HepG2 (cell line): Measurements from ENCODE around the gene PIR. TPM values are rescaled to one million over a fixed set of nuclear protein-coding genes. Genes with fewer than 3 reads are reported as not detected.

Source experiments
- ARNTL ChIP-seq: sonication (generic); formaldehyde crosslinking; IDR thresholded peaks from 2 replicates; pipeline ENCODE4 v1.4.0; 2020; ENCODE audit warnings: mild to moderate bottlenecking, missing genetic modification reagents
- CENPX ChIP-seq: sonication (generic); formaldehyde crosslinking; IDR thresholded peaks from 2 replicates; pipeline ENCODE4 v1.9.0; 2021; ENCODE audit warnings: mild to moderate bottlenecking, missing genetic modification reagents, moderate library complexity
- FOXP1 ChIP-seq, 2 experiments: fragments of 450-650 bp in 1 of 2; IDR thresholded peaks; 2 replicates each; pipeline ENCODE4 v1.6.1; 2017 to 2018; ENCODE audit warnings: antibody characterized with exemption in 1 of 2
- GATA4 ChIP-seq: sonication (generic); IDR thresholded peaks from 2 replicates; pipeline ENCODE4 v1.6.1; 2016; ENCODE audit warnings: antibody characterized with exemption, low read depth, borderline replicate concordance
- MXI1 ChIP-seq: IDR thresholded peaks from 3 replicates; pipeline ENCODE4 v1.6.1; 2012; ENCODE audit warnings: low read depth, low read length, inconsistent platforms, borderline replicate concordance
- RBM39 ChIP-seq: fragments of 200-400 bp; formaldehyde crosslinking; IDR thresholded peaks from one replicate; pipeline ENCODE4 v1.6.1; 2018; ENCODE audit warnings: antibody characterized with exemption, mild to moderate bottlenecking, low read depth, low read length; ENCODE audit not compliant: poor library complexity, severe bottlenecking
- RFX5 ChIP-seq: IDR thresholded peaks from 2 replicates; pipeline ENCODE4 v1.6.1; 2011; ENCODE audit warnings: low read depth, low read length, improper control_type of control experiment
- SCMH1 ChIP-seq: sonication (generic); formaldehyde crosslinking; IDR thresholded peaks from 2 replicates; pipeline ENCODE4 v1.9.0; 2021; ENCODE audit warnings: missing genetic modification reagents, mild to moderate bottlenecking, borderline replicate concordance
- TBL1XR1 ChIP-seq: fragments of 150-350 bp; IDR thresholded peaks from 2 replicates; pipeline ENCODE4 v1.6.1; 2014; ENCODE audit warnings: borderline replicate concordance, low read length; ENCODE audit not compliant: partially characterized antibody
- TCF7 ChIP-seq: sonication (generic); IDR thresholded peaks from 2 replicates; pipeline ENCODE4 v1.6.1; 2016; ENCODE audit warnings: antibody characterized with exemption, low read depth
- XRCC5 ChIP-seq: fragments of 200-400 bp; formaldehyde crosslinking; optimal IDR thresholded peaks from 2 replicates; pipeline ENCODE3; 2017; ENCODE audit warnings: mild to moderate bottlenecking, low read length
- ZBTB3 ChIP-seq: sonication (generic); formaldehyde crosslinking; IDR thresholded peaks from 2 replicates; pipeline ENCODE4 v1.4.0; 2020; ENCODE audit warnings: low read depth, mild to moderate bottlenecking, moderate library complexity, missing genetic modification reagents, borderline replicate concordance
- ZC3H4 ChIP-seq: sonication (generic); formaldehyde crosslinking; IDR thresholded peaks from 2 replicates; pipeline ENCODE4 v1.4.0; 2020; ENCODE audit warnings: missing genetic modification reagents, borderline replicate concordance
- ZFP36L1 ChIP-seq: sonication (generic); formaldehyde crosslinking; IDR thresholded peaks from 2 replicates; pipeline ENCODE4 v1.8.0; 2022; ENCODE audit warnings: mild to moderate bottlenecking, missing genetic modification reagents, moderate library complexity
- ZFYVE20 ChIP-seq: sonication (generic); formaldehyde crosslinking; IDR thresholded peaks from 2 replicates; pipeline ENCODE4 v1.8.0; 2023; ENCODE audit warnings: low read depth, mild to moderate bottlenecking, moderate library complexity, missing genetic modification reagents, borderline replicate concordance
- ZNF713 ChIP-seq: sonication (generic); formaldehyde crosslinking; IDR thresholded peaks from 2 replicates; pipeline ENCODE4 v1.4.0; 2020; ENCODE audit warnings: mild to moderate bottlenecking, missing genetic modification reagents
- ZNF83 ChIP-seq: sonication (generic); formaldehyde crosslinking; IDR thresholded peaks from 2 replicates; pipeline ENCODE4 v1.4.0; 2020; ENCODE audit warnings: missing genetic modification reagents, mild to moderate bottlenecking, borderline replicate concordance
- ZZZ3 ChIP-seq: sonication (generic); formaldehyde crosslinking; IDR thresholded peaks from 2 replicates; pipeline ENCODE4 v1.4.0; 2020; ENCODE audit warnings: missing genetic modification reagents, mild to moderate bottlenecking, borderline replicate concordance
- polyA plus RNA-seq, 8 experiments: library from polyadenylated mRNA; depleted of rRNA in 3 of 8; stranded (reverse) in 7 of 8; unstranded in 1 of 8; fragments of >200 nt; fragmentation: Illumina TruSeq in 4 of 8; extraction: Trizol in 4 of 8; gene quantifications; 2 replicates each; pipeline versions ENCODE4 v1.2.1 to v1.2.3, GENCODE V29; 2011 to 2016; ENCODE audit warnings: low read depth in 4 of 8, missing spikeins in 1 of 8, mixed read lengths in 1 of 8; ENCODE audit not compliant: insufficient read depth in 1 of 8
- total RNA-seq, 5 experiments: library from RNA; depleted of rRNA; stranded (reverse); fragments of >200 nt; fragmentation: Illumina TruSeq; extraction: Trizol; gene quantifications; 2 replicates each; pipeline ENCODE4 v1.2.3, GENCODE V29; 2016; ENCODE audit warnings: low read depth in 1 of 5
- TF ChIP-seq, protein P1 (sequence below): sonication (generic); formaldehyde crosslinking; IDR thresholded peaks from 2 replicates; pipeline ENCODE4 v1.5.0; 2020; ENCODE audit warnings: missing genetic modification reagents, mild to moderate bottlenecking, borderline replicate concordance
- TF ChIP-seq, protein P2 (sequence below): sonication (generic); formaldehyde crosslinking; IDR thresholded peaks from 2 replicates; pipeline ENCODE4 v1.4.0; 2020; ENCODE audit warnings: mild to moderate bottlenecking, missing genetic modification reagents
- TF ChIP-seq, protein P3 (sequence below): sonication (generic); formaldehyde crosslinking; IDR thresholded peaks from 2 replicates; pipeline ENCODE4 v1.4.0; 2020; ENCODE audit warnings: missing genetic modification reagents, borderline replicate concordance
- TF ChIP-seq, protein P4 (sequence below): sonication (generic); formaldehyde crosslinking; IDR thresholded peaks from 2 replicates; pipeline ENCODE4 v1.5.1; 2020; ENCODE audit warnings: mild to moderate bottlenecking, missing genetic modification reagents, moderate library complexity

The PIR gene
- total and polyA plus RNA-seq, 2 of the 13 experiments (the other 11 are each of a cell fraction or from before 2014, with no cell fraction given) = 12.2 to 38.0 TPM

DNA sequence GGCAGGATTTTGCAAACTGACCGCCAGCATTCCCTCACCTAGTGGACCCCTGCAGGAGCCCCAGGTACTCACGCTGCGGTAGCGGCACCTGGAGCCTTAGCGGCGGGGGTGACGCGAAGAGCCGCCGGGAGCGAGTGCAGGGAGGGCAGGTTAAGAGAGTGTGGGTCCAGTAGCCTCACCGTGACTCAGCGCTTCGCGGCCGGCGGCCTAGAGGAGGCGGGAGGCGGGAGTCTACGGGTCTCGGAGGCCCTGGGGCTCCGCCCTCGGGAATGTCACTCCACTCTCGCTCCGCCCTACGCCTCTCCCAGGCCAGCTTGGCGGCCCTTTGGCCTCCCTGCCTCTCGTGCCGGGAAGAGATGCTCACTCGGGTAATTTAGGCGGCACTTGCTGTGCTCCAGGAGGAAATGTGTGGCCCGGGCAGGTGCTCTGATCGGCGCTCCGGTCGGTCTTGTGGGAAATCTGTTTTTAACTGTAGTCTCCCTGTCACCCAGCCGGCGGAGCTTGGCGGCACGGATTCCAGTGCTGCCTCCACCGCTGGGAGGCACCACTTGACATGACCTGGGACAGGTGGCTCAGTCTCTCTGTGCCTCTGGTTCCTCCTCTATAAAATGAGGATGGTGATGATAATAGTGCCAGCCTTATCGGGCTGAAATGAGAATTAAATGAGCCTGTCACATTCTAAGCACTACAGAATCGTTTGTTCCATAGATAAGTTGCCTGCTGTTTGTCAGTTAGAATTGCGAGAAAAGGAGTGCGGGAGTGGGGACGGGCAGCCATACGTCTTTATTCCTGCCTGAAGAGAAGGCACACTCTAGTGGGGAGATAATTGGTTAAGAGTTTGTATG lies at the start of gene PIR (continued):
- TF ChIP-seq RBM39 (no peak), XRCC5 (peak; percentile 32), TBL1XR1 (no peak), MXI1 (peak; percentile 24; the same call in 1 of the 3 replicates), RFX5 (no peak), CENPX (CRISPR knock-in tag) (no peak), ARNTL (CRISPR knock-in tag) (no peak), ZNF83 (CRISPR knock-in tag) (no peak), ZFYVE20 (no peak), ZNF713 (CRISPR knock-in tag) (no peak), ZFP36L1 (no peak), ZC3H4 (CRISPR knock-in tag) (no peak), SCMH1 (CRISPR knock-in tag) (no peak), TCF7 (no peak), ZZZ3 (CRISPR knock-in tag) (no peak), ZBTB3 (CRISPR knock-in tag) (no peak), FOXP1 (IDR thresholded peaks at IDR 0.05) (no peak), FOXP1 (CRISPR knock-in tag; IDR thresholded peaks at IDR 0.05) (no peak), GATA4 (no peak)
- TF ChIP-seq, protein P1, sequence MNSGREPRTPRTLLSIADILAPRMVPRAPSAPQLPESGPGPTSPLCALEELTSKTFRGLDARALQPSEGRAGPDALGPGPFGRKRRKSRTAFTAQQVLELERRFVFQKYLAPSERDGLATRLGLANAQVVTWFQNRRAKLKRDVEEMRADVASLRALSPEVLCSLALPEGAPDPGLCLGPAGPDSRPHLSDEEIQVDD = no peak
- TF ChIP-seq, protein P2, sequence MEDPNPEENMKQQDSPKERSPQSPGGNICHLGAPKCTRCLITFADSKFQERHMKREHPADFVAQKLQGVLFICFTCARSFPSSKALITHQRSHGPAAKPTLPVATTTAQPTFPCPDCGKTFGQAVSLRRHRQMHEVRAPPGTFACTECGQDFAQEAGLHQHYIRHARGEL (CRISPR knock-in tag) = no peak
- TF ChIP-seq, protein P3, sequence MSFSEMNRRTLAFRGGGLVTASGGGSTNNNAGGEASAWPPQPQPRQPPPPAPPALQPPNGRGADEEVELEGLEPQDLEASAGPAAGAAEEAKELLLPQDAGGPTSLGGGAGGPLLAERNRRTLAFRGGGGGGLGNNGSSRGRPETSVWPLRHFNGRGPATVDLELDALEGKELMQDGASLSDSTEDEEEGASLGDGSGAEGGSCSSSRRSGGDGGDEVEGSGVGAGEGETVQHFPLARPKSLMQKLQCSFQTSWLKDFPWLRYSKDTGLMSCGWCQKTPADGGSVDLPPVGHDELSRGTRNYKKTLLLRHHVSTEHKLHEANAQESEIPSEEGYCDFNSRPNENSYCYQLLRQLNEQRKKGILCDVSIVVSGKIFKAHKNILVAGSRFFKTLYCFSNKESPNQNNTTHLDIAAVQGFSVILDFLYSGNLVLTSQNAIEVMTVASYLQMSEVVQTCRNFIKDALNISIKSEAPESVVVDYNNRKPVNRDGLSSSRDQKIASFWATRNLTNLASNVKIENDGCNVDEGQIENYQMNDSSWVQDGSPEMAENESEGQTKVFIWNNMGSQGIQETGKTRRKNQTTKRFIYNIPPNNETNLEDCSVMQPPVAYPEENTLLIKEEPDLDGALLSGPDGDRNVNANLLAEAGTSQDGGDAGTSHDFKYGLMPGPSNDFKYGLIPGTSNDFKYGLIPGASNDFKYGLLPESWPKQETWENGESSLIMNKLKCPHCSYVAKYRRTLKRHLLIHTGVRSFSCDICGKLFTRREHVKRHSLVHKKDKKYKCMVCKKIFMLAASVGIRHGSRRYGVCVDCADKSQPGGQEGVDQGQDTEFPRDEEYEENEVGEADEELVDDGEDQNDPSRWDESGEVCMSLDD (CRISPR knock-in tag) = no peak
- TF ChIP-seq, protein P4, sequence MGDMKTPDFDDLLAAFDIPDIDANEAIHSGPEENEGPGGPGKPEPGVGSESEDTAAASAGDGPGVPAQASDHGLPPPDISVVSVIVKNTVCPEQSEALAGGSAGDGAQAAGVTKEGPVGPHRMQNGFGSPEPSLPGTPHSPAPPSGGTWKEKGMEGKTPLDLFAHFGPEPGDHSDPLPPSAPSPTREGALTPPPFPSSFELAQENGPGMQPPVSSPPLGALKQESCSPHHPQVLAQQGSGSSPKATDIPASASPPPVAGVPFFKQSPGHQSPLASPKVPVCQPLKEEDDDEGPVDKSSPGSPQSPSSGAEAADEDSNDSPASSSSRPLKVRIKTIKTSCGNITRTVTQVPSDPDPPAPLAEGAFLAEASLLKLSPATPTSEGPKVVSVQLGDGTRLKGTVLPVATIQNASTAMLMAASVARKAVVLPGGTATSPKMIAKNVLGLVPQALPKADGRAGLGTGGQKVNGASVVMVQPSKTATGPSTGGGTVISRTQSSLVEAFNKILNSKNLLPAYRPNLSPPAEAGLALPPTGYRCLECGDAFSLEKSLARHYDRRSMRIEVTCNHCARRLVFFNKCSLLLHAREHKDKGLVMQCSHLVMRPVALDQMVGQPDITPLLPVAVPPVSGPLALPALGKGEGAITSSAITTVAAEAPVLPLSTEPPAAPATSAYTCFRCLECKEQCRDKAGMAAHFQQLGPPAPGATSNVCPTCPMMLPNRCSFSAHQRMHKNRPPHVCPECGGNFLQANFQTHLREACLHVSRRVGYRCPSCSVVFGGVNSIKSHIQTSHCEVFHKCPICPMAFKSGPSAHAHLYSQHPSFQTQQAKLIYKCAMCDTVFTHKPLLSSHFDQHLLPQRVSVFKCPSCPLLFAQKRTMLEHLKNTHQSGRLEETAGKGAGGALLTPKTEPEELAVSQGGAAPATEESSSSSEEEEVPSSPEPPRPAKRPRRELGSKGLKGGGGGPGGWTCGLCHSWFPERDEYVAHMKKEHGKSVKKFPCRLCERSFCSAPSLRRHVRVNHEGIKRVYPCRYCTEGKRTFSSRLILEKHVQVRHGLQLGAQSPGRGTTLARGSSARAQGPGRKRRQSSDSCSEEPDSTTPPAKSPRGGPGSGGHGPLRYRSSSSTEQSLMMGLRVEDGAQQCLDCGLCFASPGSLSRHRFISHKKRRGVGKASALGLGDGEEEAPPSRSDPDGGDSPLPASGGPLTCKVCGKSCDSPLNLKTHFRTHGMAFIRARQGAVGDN (CRISPR knock-in tag) = peak; percentile 75
